Sigmoid colon (tissue), 7 donors: Measurements from ENCODE around the gene ATG2A. TPM values are rescaled to one million over a fixed set of nuclear protein-coding genes. Genes with fewer than 3 reads are reported as not detected.

ENCODE experiments used
- DNase-seq: peaks from one replicate; pipeline ENCODE4 v3.0.0-alpha.2; 2019
- H3K27ac ChIP-seq, 4 donors: fragments of 200-600 bp; sonication (generic); one replicate each; pipeline ENCODE4 v1.5.1; 2016 to 2019; ENCODE audit warnings: mild to moderate bottlenecking in 1 of 4
- H3K27me3 ChIP-seq, 3 donors: fragments of 200-600 bp; sonication (generic); one replicate each; pipeline ENCODE4 v1.5.1; 2019; ENCODE audit warnings: mild to moderate bottlenecking in 1 of 3
- H3K36me3 ChIP-seq, 4 donors: fragments of 200-600 bp; sonication (generic); one replicate each; pipeline ENCODE4 v1.5.1; 2016 to 2019
- H3K4me1 ChIP-seq, 4 donors: fragments of 200-600 bp; sonication (generic); one replicate each; pipeline ENCODE4 v1.5.1; 2017 to 2019
- H3K4me3 ChIP-seq, 4 donors: fragments of 200-600 bp; sonication (generic); one replicate each; pipeline ENCODE4 v1.5.1; 2017 to 2019; ENCODE audit warnings: mild to moderate bottlenecking in 2 of 4, moderate library complexity in 1 of 4
- H3K9me3 ChIP-seq, 4 donors: fragments of 200-600 bp in 3 of 4; sonication (generic) in 3 of 4; one replicate each; pipeline versions ENCODE4 v1.5.1 to v1.6.1; 2013 to 2019
- CTCF ChIP-seq, 4 experiments: fragments of 450-650 bp in 3 of 4; fragments of 200-600 bp in 1 of 4; IDR thresholded peaks; one replicate each; pipeline ENCODE4 v1.5.1; 2016 to 2019; ENCODE audit warnings: antibody characterized with exemption in 4 of 4, mild to moderate bottlenecking in 3 of 4, moderate library complexity in 2 of 4
- EP300 ChIP-seq, 4 donors: sonication (generic); formaldehyde crosslinking; IDR thresholded peaks; one replicate each; pipeline ENCODE4 v1.6.1; 2017; ENCODE audit warnings: antibody characterized with exemption in 4 of 4
- POLR2A ChIP-seq, 2 donors: fragments of 450-650 bp; IDR thresholded peaks; one replicate each; pipeline ENCODE4 v1.6.1; 2016; ENCODE audit warnings: antibody characterized with exemption in 2 of 2, mild to moderate bottlenecking in 2 of 2, moderate library complexity in 2 of 2
- POLR2AphosphoS5 ChIP-seq, 4 donors: sonication (generic); formaldehyde crosslinking; IDR thresholded peaks; one replicate each; pipeline ENCODE4 v1.6.1; 2017; ENCODE audit warnings: antibody characterized with exemption in 4 of 4
- WGBS, 2 donors: extraction: QIAGEN DNeasy Blood & Tissue Kit; methylation state at CpG; one replicate each; pipeline ENCODE4 v1.1.7; 2013; 5-methylcytosine and 5-hydroxymethylcytosine counted together
- intact Hi-C: fragments of 100-400 bp; cut with DNase I; formaldehyde crosslinking; loops from one replicate; pipeline ENCODE4 v1.15.1; 2023
- polyA plus RNA-seq, 3 donors: library from polyadenylated mRNA; stranded (reverse); fragments of 200-250 nt; gene quantifications; one replicate each; pipeline ENCODE4 v1.2.3, GENCODE V29; 2013
- total RNA-seq, 4 donors: library from RNA; depleted of rRNA; stranded (reverse); fragments of >200 nt; gene quantifications; one replicate each; pipeline ENCODE4 v1.1.0, GENCODE V29; 2016
- donor health status: healthy with polysubstance abuse.
- donor health status: Bipolar disorder and iron deficiency.
- donor health status: healthy.

The ATG2A gene
- total and polyA plus RNA-seq, 7 donors: 12.1 to 27.6 (median 14.5) TPM

GRCh38 chr11:64875369-64876228, 41.4 kb downstream of the ATG2A start:
- intact Hi-C loops: no loop called here
- TF ChIP-seq EP300 (IDR thresholded peaks at IDR 0.05) (no peak), POLR2AphosphoS5 (IDR thresholded peaks at IDR 0.05) (peak in 2 of 4 donors; percentile 15 to 16)
- no peak for DNase-seq
- H3K36me3 ChIP-seq: peaks cover 5 to 22% (median 15%) of the 10 kb centered on the region in 4 donors
- no peaks in the 10 kb centered on the region for H3K9me3 ChIP-seq
- H3K4me1 ChIP-seq: peaks cover 0 to 79% (median 75%) of the 10 kb centered on the region in 4 donors
- peak overlapping the region in 3 of 4 donors; percentile 61 to 89 (median 68) for H3K4me3 ChIP-seq
- H3K27ac ChIP-seq: peak overlapping the region; percentile 84 to 97 (median 94)
- no peaks in the 10 kb centered on the region for H3K27me3 ChIP-seq
- 67 to 84% methylated on average over 17 of the region's 17 CpGs for WGBS, 2 donors

- peaks cover 5 to 22% (median 15%) of the 10 kb centered on the region in 4 donors for H3K36me3 ChIP-seq
- TF ChIP-seq POLR2A (IDR thresholded peaks at IDR 0.05) (no peak), CTCF (IDR thresholded peaks at IDR 0.05) (no peak), EP300 (IDR thresholded peaks at IDR 0.05) (no peak)
- peaks cover 0 to 85% (median 82%) of the 10 kb centered on the region in 4 donors for H3K4me1 ChIP-seq
- 79 to 86% methylated on average over 29 of the region's 29 CpGs for WGBS, 2 donors
- peak overlapping the region in 2 of 4 donors; percentile 61 to 89 for H3K4me3 ChIP-seq
- H3K9me3 ChIP-seq: no peaks in the 10 kb centered on the region
- H3K27ac ChIP-seq: peak overlapping the region; percentile 84 to 97 (median 94)
- no peaks in the 10 kb centered on the region for H3K27me3 ChIP-seq
- intact Hi-C loops: no loop called here
- DNase-seq: no peak
These were observed 42.4 kb downstream of the ATG2A start for GRCh38 chr11:64874308-64875240.

- Histone ChIP-seq H3K4me3 (no peak overlapping the region), H3K36me3 (peaks cover 5 to 24% (median 15%) of the 10 kb centered on the region in 4 donors), H3K27ac (peak overlapping the region; percentile 53 to 97 (median 97)), H3K27me3 (no peaks in the 10 kb centered on the region), H3K9me3 (no peaks in the 10 kb centered on the region), H3K4me1 (peaks cover 0 to 94% (median 92%) of the 10 kb centered on the region in 4 donors)
- 36 to 62% methylated on average over 8 of the region's 8 CpGs for WGBS, 2 donors
- intact Hi-C loops: no loop called here
- no peak for DNase-seq
- TF ChIP-seq POLR2AphosphoS5 (IDR thresholded peaks at IDR 0.05) (no peak), CTCF (IDR thresholded peaks at IDR 0.05) (no peak), EP300 (IDR thresholded peaks at IDR 0.05) (no peak), POLR2A (IDR thresholded peaks at IDR 0.05) (no peak)
These were observed 44.1 kb downstream of the ATG2A start for GRCh38 chr11:64872790-64873488.

- Histone ChIP-seq H3K27ac (peak overlapping the region; percentile 94 to 97 (median 97)), H3K27me3 (no peaks in the 10 kb centered on the region), H3K4me3 (no peak overlapping the region), H3K4me1 (peaks cover 0 to 94% (median 92%) of the 10 kb centered on the region in 4 donors), H3K9me3 (no peaks in the 10 kb centered on the region), H3K36me3 (peaks cover 5 to 25% (median 15%) of the 10 kb centered on the region in 4 donors)
- intact Hi-C loops: no loop called here
- 48 to 77% methylated on average over 3 of the region's 3 CpGs for WGBS, 2 donors
- TF ChIP-seq POLR2AphosphoS5 (IDR thresholded peaks at IDR 0.05) (no peak), EP300 (IDR thresholded peaks at IDR 0.05) (no peak), POLR2A (IDR thresholded peaks at IDR 0.05) (no peak), CTCF (IDR thresholded peaks at IDR 0.05) (no peak)
- DNase-seq: no peak
These were observed 45.5 kb downstream of the ATG2A start for GRCh38 chr11:64871492-64871891.
